Parathyroid adenoma (tissue), 2 donors: Measurements from ENCODE around the gene TMEM141.
"Not testable (repeated sequence)": the region's sequence is repeated elsewhere in the genome, so short reads cannot be mapped to it uniquely, and the experiment has no call there.

Source experiments
- H2AFZ ChIP-seq: fragments of 300-600 bp; sonication (generic); one replicate; pipeline ENCODE4 v1.7.0; 2017; ENCODE audit warnings: antibody characterized with exemption, mild to moderate bottlenecking
- H3K27ac ChIP-seq: fragments of 300-600 bp; sonication (generic); one replicate; pipeline ENCODE4 v1.7.0; 2017
- H3K27me3 ChIP-seq: fragments of 300-600 bp; sonication (generic); one replicate; pipeline ENCODE4 v1.7.0; 2017; ENCODE audit warnings: low read length; ENCODE audit not compliant: control insufficient read depth, insufficient read depth
- H3K36me3 ChIP-seq: fragments of 300-600 bp; sonication (generic); one replicate; pipeline ENCODE4 v1.7.0; 2017; ENCODE audit warnings: low read length; ENCODE audit not compliant: control insufficient read depth, insufficient read depth
- H3K4me1 ChIP-seq: fragments of 300-600 bp; sonication (generic); one replicate; pipeline ENCODE4 v1.7.0; 2017; ENCODE audit warnings: control low read depth
- H3K4me2 ChIP-seq: fragments of 300-600 bp; sonication (generic); one replicate; pipeline ENCODE4 v1.7.0; 2017; ENCODE audit warnings: low read length
- H3K4me3 ChIP-seq: fragments of 300-600 bp; sonication (generic); one replicate; pipeline ENCODE4 v1.7.0; 2017; ENCODE audit warnings: low read depth, low read length
- H3K79me2 ChIP-seq: fragments of 300-600 bp; sonication (generic); one replicate; pipeline ENCODE4 v1.7.0; 2017; ENCODE audit warnings: control low read depth
- H3K9ac ChIP-seq: fragments of 300-600 bp; sonication (generic); one replicate; pipeline ENCODE4 v1.7.0; 2017; ENCODE audit warnings: mild to moderate bottlenecking
- H3K9me3 ChIP-seq: fragments of 300-600 bp; sonication (generic); one replicate; pipeline ENCODE4 v1.7.0; 2017; ENCODE audit warnings: low read length; ENCODE audit not compliant: control insufficient read depth
- CTCF ChIP-seq: fragments of 300-600 bp; sonication (generic); IDR thresholded peaks from one replicate; pipeline ENCODE4 v1.7.0; 2017; ENCODE audit warnings: antibody characterized with exemption, mild to moderate bottlenecking
- donor health status: primary hyperparathyroidism.

Gene TMEM141

GRCh38 chr9:136832581-136832980, 41.4 kb downstream of the TMEM141 start:
- Histone ChIP-seq H3K79me2 (no peaks in the 10 kb centered on the region), H3K36me3 (no peaks in the 10 kb centered on the region), H3K4me1 (no peaks in the 10 kb centered on the region), H3K4me3 (no peak overlapping the region), H3K4me2 (no peak overlapping the region), H3K27ac (no peak overlapping the region), H3K9me3 (no peaks in the 10 kb centered on the region), H2AFZ (no peak overlapping the region), H3K27me3 (no peaks in the 10 kb centered on the region), H3K9ac (no peak overlapping the region)
- no peak for TF ChIP-seq CTCF

DNA sequence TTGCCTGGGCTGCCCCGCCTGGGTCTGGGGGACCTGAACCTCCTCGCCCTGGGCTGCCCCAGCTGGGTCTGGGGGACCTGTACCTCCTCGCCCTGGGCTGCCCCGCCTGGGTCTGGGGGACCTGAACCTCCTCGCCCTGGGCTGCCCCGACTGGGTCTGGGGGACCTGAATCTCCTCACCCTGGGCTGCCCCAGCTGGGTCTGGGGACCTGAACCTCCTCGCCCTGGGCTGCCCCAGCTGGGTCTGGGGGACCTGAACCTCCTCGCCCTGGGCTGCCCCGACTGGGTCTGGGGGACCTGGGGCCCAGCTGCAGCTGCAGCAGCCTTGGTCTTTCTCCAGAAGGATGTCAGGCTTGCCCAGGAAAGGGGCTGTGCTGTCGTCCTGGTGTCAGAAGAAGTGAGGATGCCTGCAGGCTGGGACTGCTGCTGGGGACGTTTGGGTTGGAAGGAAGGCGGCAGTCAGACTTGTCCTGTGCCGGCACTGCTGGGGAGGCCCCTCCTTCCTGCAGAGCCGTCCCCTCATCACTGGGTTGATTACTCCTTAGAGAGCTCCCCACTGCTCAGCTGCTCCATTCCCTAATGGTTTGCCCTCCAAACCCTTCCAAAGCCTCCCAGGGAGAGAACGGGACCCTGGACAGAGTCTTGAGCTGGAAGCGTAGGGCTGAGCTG, 42.4 kb downstream of the TMEM141 start:
- not testable (repeated sequence) for H3K79me2 ChIP-seq, H3K27me3 ChIP-seq, H3K4me2 ChIP-seq, H3K9me3 ChIP-seq, H3K27ac ChIP-seq, H3K4me1 ChIP-seq, H3K4me3 ChIP-seq, H2AFZ ChIP-seq, H3K9ac ChIP-seq, H3K36me3 ChIP-seq

- no peak overlapping the region for H3K27ac ChIP-seq
- no peak overlapping the region for H3K9ac ChIP-seq
- no peak overlapping the region for H2AFZ ChIP-seq
- H3K79me2 ChIP-seq, result no peaks in the 10 kb centered on the region
- H3K4me3 ChIP-seq, result no peak overlapping the region
- no peaks in the 10 kb centered on the region for H3K9me3 ChIP-seq
- H3K4me2 ChIP-seq, result no peak overlapping the region
- no peak for TF ChIP-seq CTCF
- H3K36me3 ChIP-seq, result no peaks in the 10 kb centered on the region
- H3K27me3 ChIP-seq, result no peaks in the 10 kb centered on the region
- H3K4me1 ChIP-seq, result no peaks in the 10 kb centered on the region
Observed at GRCh38 chr9:136835162-136835931, 44.2 kb downstream of the TMEM141 start.

DNA sequence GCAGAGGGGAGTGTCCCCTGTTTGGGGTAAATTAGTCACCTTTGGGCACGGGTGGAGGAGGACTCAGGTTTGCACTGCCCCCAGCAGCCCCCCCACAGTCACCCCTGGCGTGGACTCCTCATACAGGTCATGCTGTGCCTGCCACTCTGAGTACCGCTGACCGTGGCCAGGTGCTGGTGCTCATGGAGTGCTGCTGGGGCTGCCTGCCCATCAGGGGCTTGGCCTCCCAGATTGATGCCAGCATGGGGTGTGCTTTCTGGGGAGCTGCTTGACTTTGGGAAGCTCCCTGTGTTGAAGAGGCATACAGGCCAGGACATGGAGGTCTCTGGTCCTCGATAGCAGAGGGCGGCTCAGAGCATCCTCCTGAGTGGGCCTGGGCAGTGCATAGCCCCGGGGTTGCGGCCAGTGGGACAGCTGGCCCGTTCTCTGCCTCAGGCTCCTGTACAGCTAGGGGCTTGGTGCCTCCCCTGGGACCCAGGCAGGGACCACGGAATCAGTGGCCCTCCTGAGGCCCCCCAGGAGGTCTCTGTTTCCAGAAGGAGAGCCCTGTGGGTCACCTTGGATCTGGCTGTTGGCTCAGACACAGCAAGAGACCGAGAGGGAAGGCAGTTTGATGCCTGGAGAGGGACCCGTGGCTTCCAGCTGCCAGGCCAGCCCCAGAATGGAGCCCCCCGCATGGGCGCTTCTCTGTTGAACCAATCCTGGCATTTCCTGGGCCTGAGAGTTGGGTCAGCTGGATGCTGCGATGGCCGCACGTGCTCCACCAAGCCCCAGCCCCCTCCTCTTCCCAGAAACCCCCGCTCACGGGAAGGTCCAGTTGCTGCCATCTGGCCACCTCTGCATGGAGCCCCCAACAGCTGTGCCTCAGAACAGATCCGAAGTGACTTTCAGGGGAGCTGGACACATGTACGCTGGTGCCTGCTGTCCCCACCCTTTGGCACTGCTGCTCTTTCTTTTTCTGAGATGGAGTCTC, 45.1 kb downstream of the TMEM141 start:
- Histone ChIP-seq H3K27ac (no peak overlapping the region), H3K27me3 (no peaks in the 10 kb centered on the region), H3K36me3 (no peaks in the 10 kb centered on the region), H3K79me2 (no peaks in the 10 kb centered on the region), H2AFZ (no peak overlapping the region), H3K9me3 (no peaks in the 10 kb centered on the region), H3K9ac (no peak overlapping the region), H3K4me1 (no peaks in the 10 kb centered on the region), H3K4me2 (no peak overlapping the region), H3K4me3 (no peak overlapping the region)
- TF ChIP-seq CTCF, result no peak
